ENCODE results near the gene CYP2A13.
"Not testable (repeated sequence)": the region's sequence is repeated elsewhere in the genome, so short reads cannot be mapped to it uniquely, and the experiment has no call there.

GRCh38 chr19:41127362-41127761, 39.1 kb downstream of the CYP2A13 start:
- TF ChIP-seq CTCF (IDR thresholded peaks at IDR 0.05); TEAD4 (CRISPR knock-in tag; IDR thresholded peaks at IDR 0.05); ZNF232 (CRISPR knock-in tag; IDR thresholded peaks at IDR 0.05); FOXJ3 (CRISPR knock-in tag; IDR thresholded peaks at IDR 0.05; ENCODE audit: borderline replicate concordance); JUN (CRISPR knock-in tag; IDR thresholded peaks at IDR 0.05); ZBTB43 (CRISPR knock-in tag; IDR thresholded peaks at IDR 0.05); GABPB1 (CRISPR knock-in tag; IDR thresholded peaks at IDR 0.05); USF2 (CRISPR knock-in tag; IDR thresholded peaks at IDR 0.05); ESRRA (CRISPR knock-in tag; IDR thresholded peaks at IDR 0.05; ENCODE audit: borderline replicate concordance); CREB1 (CRISPR knock-in tag; IDR thresholded peaks at IDR 0.05); CREM (CRISPR knock-in tag; IDR thresholded peaks at IDR 0.05); ATF3 (CRISPR knock-in tag; conservative IDR thresholded peaks at IDR 0.05); NR2C2 (CRISPR knock-in tag; IDR thresholded peaks at IDR 0.05): not testable (repeated sequence)

All from WTC11 (cell line).